IMR-90 (cell line): ENCODE results near the gene VPS50.

Experiments used
- BHLHE40 ChIP-seq: fragments of 150-350 bp; IDR thresholded peaks from 2 replicates; pipeline ENCODE4 v1.6.1; 2016; ENCODE audit warnings: mild to moderate bottlenecking, low read depth, low read length
- CEBPB ChIP-seq: IDR thresholded peaks from 2 replicates; pipeline ENCODE4 v1.6.1; 2012; ENCODE audit warnings: low read depth, low read length, improper control_type of control experiment
- CTCF ChIP-seq: conservative IDR thresholded peaks from 2 replicates; pipeline ENCODE4 v1.5.1; 2012; ENCODE audit warnings: mild to moderate bottlenecking, low read depth, low read length, improper control_type of control experiment
- MAFK ChIP-seq: IDR thresholded peaks from 2 replicates; pipeline ENCODE4 v1.6.1; 2012; ENCODE audit warnings: low read depth, low read length, improper control_type of control experiment
- MAZ ChIP-seq: IDR thresholded peaks from 2 replicates; pipeline ENCODE4 v1.6.1; 2012; ENCODE audit warnings: low read depth, mild to moderate bottlenecking, low read length, improper control_type of control experiment, moderate library complexity, borderline replicate concordance
- MXI1 ChIP-seq: IDR thresholded peaks from 2 replicates; pipeline ENCODE4 v1.6.1; 2012; ENCODE audit warnings: low read depth, mild to moderate bottlenecking, low read length, moderate library complexity, borderline replicate concordance
- NFE2L2 ChIP-seq: fragments of 150-350 bp; IDR thresholded peaks from 2 replicates; pipeline ENCODE4 v1.6.1; 2016; ENCODE audit warnings: low read depth, mild to moderate bottlenecking, low read length
- POLR2A ChIP-seq: IDR thresholded peaks from 2 replicates; pipeline ENCODE4 v1.6.1; 2012; ENCODE audit warnings: mild to moderate bottlenecking, low read depth, low read length
- RAD21 ChIP-seq: IDR thresholded peaks from 2 replicates; pipeline ENCODE4 v1.6.1; 2012; ENCODE audit warnings: low read length, improper control_type of control experiment
- RCOR1 ChIP-seq: IDR thresholded peaks from 2 replicates; pipeline ENCODE4 v1.6.1; 2012; ENCODE audit warnings: mild to moderate bottlenecking, low read length, improper control_type of control experiment; ENCODE audit not compliant: insufficient replicate concordance
- RFX5 ChIP-seq: IDR thresholded peaks from 2 replicates; pipeline ENCODE4 v1.8.0; 2012; ENCODE audit warnings: low read depth, mild to moderate bottlenecking, low read length, moderate library complexity
- SMC3 ChIP-seq: fragments of 150-350 bp; IDR thresholded peaks from 2 replicates; pipeline ENCODE4 v1.6.1; 2016; ENCODE audit warnings: low read depth, mild to moderate bottlenecking, antibody characterized with exemption, low read length, moderate library complexity
- USF2 ChIP-seq: fragments of 150-350 bp; IDR thresholded peaks from 2 replicates; pipeline ENCODE4 v1.6.1; 2017; ENCODE audit warnings: mild to moderate bottlenecking, antibody characterized with exemption, low read length, low read depth

- TF ChIP-seq CEBPB (no peak), MXI1 (no peak), CTCF (no peak), POLR2A (no peak), RAD21 (no peak), SMC3 (no peak), MAFK (no peak), RFX5 (no peak), MAZ (no peak), NFE2L2 (no peak), USF2 (no peak), RCOR1 (no peak), BHLHE40 (no peak)
Observed at GRCh38 chr7:93350338-93350737, 118.2 kb downstream of the VPS50 start.
